DMS53 treated with DMSO at 0.1 percent for 48 hours (cell line): Measurements from ENCODE around the gene ABHD17C.

Source experiments
- DNase-seq: peaks from one replicate; lab custom pipeline; 2025; ENCODE audit not compliant: unreplicated experiment; lab: John Stamatoyannopoulos, UW

Gene ABHD17C

DNA sequence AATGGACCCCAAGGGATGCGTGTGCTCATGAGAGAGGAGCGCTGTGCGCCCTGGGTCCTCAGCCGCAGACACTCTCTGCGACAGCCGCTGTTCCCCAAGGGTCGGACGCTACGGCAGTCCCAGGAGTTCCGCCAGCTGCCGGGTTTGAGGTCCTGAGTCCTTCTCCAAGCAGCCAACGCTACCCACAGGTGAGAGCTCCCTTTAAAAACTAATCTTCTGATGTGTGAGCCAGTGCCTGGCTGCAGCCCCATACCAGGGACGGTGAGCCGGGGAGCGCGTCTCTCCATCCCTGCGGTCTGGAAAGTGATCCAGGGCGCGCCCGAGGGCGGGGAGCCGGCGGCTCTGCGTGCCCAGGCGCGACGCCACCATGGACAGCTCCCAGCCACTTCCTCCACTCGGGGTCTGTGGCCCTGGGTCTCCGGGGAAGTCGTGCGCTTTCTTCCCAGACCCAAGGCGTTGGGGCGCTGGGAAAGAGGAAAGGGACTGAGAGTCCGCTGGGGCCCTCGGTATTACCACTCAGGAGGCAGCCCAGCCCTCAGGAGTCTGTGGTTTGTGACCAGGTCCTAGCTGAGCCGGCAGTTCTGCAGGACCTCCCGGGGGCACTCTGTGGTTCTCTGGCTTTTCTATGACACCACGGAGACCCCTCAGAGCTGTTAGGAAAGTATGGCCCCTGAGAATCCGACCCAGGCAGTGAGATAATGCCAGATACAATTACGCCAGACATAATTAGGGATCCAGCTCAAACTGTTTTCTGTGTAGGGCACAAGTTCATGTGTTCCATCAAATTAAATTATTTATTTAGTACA, 85.5 kb downstream of the ABHD17C start:
- no peak for DNase-seq

DNA sequence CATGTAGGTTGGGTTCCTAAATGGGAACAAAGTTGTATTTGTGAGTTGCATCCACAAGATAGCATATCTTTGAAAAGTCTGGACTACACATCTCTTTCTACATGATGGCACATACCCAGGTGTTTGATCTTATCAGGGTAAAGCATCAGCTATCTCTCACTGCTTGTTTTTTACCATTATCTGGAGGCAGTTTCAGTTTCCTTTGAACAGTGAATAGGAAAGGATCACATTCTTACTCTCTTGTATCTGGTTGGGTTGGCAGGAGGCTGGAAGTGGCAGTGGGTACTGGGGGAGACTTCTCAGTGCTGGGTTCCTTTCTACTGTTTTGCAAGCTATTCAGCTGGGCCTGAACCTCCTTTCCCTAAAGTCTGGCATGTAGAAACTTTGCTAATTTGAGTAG, 88.2 kb downstream of the ABHD17C start:
- DNase-seq, result no peak

DNA sequence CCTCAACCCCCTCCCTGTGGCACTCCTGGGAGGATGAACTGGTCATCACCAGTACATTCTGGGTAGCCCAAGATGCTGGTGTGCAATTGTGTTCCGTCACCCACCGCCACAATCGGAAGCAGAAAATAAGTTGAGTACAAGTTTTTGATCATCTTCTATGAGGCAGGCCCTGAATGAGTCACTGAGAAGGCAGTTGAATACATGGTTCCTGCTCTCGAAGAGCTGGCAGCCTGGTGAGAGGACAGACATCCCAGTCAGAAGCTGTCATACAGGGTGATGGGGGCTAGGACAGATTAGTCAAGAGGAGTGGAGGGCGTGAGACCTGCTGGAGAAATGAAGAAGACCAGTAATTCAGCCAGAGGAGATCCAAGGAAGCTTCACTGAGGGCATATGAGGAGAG, 90.2 kb downstream of the ABHD17C start:
- no peak for DNase-seq

DNA sequence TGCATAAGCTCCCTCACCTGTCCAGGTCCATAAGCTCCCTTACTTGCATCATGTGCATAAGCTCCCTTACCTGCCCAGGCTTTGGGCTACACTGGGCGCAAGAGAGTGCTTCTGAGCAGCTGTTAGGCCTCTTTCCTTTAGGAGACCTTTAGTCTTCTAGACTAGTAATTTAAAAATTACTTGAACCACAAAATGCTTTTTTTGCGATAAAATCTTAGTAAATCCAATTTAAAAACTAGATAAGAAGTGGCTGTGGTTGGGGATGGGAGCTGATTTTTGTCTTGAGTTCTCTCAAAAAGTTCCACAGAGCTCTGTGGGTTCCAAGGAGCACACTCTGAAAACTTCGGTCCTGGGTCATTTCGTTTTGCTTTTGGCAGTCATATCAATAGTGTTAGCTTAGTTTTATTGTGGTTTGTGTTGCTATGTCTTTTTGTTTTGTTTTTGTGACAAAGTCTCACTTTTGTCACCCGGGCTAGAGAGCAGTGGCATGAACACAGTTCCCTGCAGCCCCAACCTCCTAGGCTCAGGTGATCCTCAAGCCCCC, 90.8 kb downstream of the ABHD17C start:
- DNase-seq, result no peak

DNA sequence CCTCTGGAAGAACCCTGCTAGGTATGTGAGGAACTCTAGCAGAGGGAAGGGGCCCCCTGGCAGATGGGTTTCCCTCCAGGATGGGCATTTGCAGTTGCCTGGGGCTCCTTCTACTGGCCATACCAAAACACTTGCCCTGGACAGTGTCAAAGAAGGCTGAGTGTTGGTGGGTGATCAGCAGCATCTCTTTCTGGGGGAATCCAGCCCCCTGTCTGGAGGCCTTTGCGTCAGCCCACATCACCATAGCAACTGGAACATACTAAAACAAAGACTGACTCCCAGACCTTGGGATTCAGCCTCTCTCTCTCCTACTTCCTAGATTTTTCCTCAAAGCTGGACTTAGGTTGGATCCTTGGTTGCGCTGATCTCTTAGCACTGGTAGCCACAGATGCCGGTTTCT, 92.2 kb downstream of the ABHD17C start:
- no peak for DNase-seq

DNA sequence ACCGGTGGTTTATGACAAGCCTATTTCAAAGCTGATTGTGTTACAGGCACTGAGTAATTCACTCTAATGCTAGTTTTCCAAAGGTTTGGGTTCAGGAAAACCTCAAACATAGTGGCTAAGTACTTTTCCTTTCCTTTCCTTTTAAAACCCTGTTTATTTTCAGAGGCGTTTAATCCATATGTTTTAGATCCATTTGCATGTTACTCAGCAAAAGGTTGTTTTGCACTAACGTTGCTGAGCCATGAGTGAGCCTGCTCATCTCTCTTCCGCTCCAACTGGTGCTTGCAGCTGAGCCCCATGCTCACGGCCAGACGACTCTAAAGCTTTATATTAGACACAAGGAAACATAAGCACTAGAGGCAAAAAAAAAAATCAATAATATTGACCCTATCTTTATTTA, 93.4 kb downstream of the ABHD17C start:
- no peak for DNase-seq

DNA sequence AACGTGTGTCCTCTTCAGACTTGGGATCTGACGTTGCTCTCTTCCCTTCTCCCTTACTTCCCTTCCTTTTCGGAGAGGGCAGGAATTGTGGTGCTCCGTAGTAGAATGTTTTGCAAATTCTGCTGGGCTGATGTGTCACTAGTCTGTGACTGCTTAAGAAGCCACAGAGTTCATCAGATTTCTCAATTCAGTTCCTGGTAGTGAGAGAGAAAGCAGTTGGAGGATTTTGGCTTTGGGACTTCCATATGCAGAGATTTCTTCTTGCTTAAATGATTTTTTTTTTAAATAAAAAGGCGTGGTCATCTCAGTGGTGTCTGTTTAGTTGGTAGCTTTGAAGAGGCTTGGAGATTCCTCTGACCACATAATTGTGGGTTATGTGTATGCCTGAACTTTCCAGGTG, 94.2 kb downstream of the ABHD17C start:
- no peak for DNase-seq

DNA sequence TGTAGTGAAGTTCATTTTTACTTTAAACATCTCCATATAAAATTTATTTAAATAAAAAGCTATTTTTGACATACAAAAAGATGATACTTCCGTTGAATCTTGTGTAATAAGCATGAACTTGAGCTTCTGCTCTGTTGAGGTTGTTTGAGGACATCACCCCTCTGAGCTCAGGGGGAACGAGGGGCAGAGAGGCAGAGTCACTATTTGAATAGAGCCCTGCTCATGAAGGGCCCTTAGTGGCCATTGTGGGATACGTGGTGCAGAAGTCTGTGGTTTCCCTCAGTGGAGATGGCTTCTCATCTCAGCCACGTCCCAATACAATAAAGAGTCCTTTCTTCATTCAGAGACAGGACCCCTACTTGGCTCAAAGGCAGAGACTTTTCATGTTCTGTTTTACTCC, 94.7 kb downstream of the ABHD17C start:
- no peak for DNase-seq

DNA sequence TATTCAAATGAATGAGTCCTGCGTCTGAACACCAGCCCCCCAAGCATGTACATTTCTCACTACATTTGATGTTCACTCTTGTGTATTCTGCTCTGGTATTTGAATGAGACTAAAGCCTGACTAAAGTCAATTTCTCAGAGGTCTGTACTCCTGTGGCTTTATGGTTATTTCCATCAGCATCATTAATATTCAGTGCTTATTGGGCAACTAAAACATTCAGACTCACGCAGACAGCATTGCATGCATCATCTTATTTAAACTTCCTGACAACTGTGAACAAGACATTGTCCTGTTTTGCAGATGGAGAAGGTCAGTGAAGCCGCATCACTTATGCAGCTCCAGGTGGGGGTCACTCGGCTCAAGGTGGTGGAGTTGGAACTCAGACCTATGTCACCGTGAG, 95.1 kb downstream of the ABHD17C start:
- DNase-seq, result no peak

DNA sequence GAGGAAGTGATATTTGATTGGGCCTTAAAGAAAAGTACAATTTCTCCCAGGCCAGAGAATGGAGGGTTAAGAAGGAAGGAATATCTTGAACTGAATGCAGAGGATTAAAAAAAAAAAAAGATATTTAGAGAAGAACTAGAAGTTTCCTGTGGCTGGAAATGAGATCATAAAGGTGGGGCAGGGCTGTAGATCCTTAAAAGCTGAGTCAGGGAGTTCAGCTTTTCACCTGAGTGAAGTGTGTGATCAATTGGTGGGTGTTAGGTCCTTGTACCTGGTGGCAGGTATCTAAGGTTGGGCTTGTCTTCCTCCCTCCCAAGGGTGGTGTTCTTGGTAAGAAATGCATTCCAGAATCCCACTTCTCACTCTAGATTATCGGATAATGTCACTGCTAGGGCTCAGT, 95.9 kb downstream of the ABHD17C start:
- no peak for DNase-seq

DNA sequence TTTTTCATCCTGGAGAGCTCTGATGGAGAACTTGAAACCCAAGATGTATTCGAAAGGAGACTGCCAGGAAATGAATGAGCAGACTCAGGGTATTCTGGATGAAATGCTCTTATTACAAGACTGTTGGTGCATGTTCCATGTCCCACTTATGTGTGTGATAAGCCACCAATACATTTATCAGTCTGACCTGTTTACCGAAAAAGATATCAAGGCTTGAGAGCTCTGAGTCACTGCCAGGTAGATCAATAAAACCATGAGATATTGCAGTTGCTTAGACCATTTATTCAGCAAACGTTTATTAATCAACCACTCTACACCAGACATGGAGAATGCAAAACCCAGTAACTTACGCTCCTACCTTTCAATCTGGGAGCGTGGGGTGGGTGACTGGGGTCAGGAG, 101.3 kb downstream of the ABHD17C start:
- DNase-seq, result no peak

DNA sequence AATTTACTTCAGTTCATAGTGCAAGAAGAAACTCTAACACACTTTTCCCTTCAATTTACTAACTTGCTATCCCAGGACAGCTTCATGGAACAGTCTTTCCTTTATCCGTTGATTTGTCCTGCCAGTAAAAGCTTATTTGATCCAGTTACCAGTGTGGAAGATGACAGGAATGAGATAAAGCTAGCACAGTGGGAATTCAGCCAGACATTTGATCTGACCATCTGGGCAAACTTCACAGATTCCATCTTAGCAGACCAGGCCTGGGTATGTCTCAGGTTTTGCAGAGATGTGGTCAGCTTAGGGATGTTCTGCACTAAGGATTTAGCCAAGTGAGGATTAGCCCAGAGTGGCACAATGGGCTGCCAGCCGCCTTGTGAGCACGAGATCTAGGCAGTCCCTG, 103.8 kb downstream of the ABHD17C start:
- DNase-seq, result no peak

DNA sequence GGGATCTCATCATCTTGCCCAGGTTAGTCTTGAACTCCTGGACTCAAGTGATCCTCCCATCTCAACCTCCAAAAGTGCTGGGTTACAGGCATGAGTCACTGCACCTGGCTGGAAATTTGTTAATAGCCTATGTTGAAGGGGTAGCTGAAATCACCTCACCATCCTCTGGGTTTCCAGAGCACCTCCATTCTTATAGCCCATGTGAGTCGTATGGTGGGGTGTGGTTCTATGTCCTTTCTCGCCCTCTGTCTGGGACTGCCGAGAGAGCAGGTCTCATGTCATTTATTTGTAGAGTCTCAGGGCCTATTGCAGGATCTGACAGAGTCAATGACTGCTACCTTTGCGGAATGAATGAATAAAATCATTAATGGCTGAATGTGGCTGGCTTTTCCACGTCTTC, 105.0 kb downstream of the ABHD17C start:
- DNase-seq, result no peak

DNA sequence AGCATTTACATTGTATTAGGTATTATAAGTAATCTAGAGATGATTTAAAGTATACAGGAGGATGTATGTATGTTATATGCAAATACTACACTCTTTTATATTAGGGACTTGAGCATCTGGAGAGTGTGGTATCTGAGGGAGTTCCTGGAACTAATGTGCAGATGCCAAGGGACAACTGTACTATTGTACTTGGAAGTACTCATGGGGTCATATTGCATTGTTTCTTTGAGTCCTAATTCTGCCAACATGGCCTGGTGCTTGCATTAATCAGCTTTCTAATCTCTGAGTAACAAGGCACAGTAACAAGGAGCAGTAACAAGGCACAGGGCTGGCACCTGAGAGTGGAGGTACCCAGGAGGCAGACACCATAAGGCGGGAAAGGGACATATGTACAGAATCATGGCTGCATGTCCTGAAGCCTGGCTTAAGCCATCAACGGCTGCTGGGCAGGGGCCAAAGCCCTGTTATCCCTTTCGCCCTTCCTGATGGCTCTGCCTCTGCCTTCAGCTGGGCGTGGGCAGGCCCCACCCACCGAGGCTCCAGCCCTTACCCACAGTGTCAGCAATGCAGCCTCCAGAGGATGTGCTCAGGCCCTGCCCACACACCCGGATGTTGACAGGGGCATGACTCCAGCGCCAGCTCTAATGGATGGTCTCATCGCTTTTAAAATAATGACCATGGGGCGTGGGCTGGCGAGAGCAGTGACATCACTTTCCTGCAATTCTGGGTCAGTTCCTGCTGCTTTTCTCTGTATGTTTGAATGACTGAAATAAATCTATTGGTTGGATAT, 107.0 kb downstream of the ABHD17C start:
- no peak for DNase-seq

DNA sequence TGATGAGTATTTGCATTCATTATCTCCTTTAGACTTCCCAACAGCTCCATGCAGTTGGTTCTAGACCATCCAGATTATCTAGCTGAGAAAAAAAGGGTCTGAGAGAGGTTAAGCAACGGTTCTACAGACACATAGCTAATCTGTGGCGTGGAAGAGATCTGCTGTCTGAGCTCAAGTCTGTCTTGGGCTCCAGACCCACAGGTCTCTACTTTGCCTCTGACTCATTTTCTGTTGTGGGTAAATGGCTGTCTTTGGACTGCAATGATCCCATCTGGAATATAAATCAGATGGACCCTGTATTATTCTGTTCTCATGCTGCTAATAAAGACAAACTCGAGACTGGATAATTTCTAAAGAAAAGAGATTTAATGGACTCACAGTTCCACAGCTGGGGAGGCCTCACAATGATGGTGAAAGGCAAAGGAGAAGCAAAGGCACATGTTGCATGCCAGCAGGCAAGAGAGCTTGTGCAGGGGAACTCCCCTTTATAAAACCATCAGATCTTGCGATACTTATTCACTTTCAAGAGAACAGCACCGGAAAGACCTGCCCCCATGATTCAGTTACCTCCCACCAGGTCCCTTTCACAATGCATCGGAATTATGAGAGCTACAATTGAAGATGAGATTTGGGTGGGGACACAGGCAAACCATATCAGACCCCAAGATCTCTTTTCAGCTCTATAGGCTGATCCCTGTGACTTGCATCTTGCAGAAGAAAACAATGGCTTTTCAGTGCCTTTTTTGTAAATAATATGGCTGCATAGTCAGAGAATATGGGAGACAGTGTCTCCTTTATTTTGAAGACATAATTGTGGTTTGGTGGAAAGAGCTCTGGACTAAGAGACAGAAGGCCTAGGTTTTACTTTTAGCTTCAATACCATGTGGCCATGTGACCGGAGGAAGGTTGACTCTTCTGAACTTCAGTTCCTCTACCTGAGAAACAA, 108.7 kb downstream of the ABHD17C start:
- no peak for DNase-seq

DNA sequence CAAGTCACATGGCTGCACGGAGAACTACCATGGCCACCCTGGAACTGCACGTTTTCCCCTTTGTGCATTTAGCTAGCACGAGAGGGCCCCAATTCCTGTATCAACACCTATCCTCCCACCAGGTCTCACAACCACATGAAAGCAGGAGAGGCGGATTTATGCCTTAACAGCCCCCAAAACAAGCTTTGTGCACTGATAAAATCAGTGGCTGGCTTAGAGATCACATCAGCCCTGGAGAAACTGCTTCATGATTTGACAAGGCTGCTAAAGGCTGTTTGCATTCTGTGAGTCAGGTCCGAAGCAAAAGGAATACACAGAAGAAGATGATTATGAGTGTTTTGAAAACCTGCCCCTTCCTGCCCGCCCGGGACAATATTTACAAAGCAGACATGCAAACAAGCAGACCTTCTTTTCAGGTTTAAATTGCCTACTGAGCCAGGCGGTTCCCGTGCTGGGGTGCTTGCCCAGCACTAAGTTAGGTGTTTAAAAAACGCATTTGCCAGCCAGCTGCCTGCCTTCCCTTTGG, 109.9 kb downstream of the ABHD17C start:
- peak; percentile 84 for DNase-seq
